ENCODE results near the gene PPDPF. TPM values are rescaled to one million over a fixed set of nuclear protein-coding genes. Genes with fewer than 3 reads are reported as not detected.
A peak's percentile ranks its signal among the peaks of the same experiment; 100 is the strongest.
"Not testable (repeated sequence)": the region's sequence is repeated elsewhere in the genome, so short reads cannot be mapped to it uniquely, and the experiment has no call there.

Gene PPDPF
- 54.2 TPM for total RNA-seq (ENCODE audit: insufficient read depth, low replicate concordance)

- DNase-seq (ENCODE audit: low spot score), result peak; percentile 89
Measured at GRCh38 chr20:63520504-63520933, at the start of gene PPDPF. PPDPF (plus strand) TSS chr20:63520765; CDS start chr20:63521309, 544 bp downstream.

- DNase-seq (ENCODE audit: low spot score), result no peak
Measured at GRCh38 chr20:63471002-63471716, 49.4 kb upstream of the PPDPF start.

- no peak for DNase-seq (ENCODE audit: low spot score)
Measured at GRCh38 chr20:63471717-63471980, 48.9 kb upstream of the PPDPF start.

GRCh38 chr20:63471981-63472831, 48.4 kb upstream of the PPDPF start, which contains the start of gene KCNQ2:
KCNQ2 (minus strand) TSS chr20:63472655; CDS start chr20:63472463, 192 bp downstream.
- no peak for DNase-seq (ENCODE audit: low spot score)

GRCh38 chr20:63472862-63473390, 47.6 kb upstream of the PPDPF start:
- no peak for DNase-seq (ENCODE audit: low spot score)

- DNase-seq (ENCODE audit: low spot score), result no peak
Measured at GRCh38 chr20:63473555-63474449, 46.8 kb upstream of the PPDPF start.

- peak; percentile 35 for DNase-seq (ENCODE audit: low spot score)
Measured at GRCh38 chr20:63475209-63475608, 45.4 kb upstream of the PPDPF start.

GRCh38 chr20:63477061-63477616, 43.4 kb upstream of the PPDPF start:
- DNase-seq (ENCODE audit: low spot score), result no peak

GRCh38 chr20:63477944-63478343, 42.6 kb upstream of the PPDPF start:
- DNase-seq (ENCODE audit: low spot score), result no peak

- DNase-seq (ENCODE audit: low spot score), result no peak
Measured at GRCh38 chr20:63478346-63479302, 41.9 kb upstream of the PPDPF start.

- DNase-seq (ENCODE audit: low spot score), result not testable (repeated sequence)
Measured at GRCh38 chr20:63479695-63480419, 40.7 kb upstream of the PPDPF start.

GRCh38 chr20:63481503-63481902, 39.1 kb upstream of the PPDPF start:
- DNase-seq (ENCODE audit: low spot score), result no peak

GRCh38 chr20:63482021-63482587, 38.5 kb upstream of the PPDPF start:
- DNase-seq (ENCODE audit: low spot score), result no peak

- DNase-seq (ENCODE audit: low spot score), result no peak
Measured at GRCh38 chr20:63483834-63484233, 36.7 kb upstream of the PPDPF start.

GRCh38 chr20:63484236-63484635, 36.3 kb upstream of the PPDPF start:
- no peak for DNase-seq (ENCODE audit: low spot score)

- no peak for DNase-seq (ENCODE audit: low spot score)
Measured at GRCh38 chr20:63484651-63485403, 35.7 kb upstream of the PPDPF start.

- no peak for DNase-seq (ENCODE audit: low spot score)
Measured at GRCh38 chr20:63486300-63486855, 34.2 kb upstream of the PPDPF start.

Data from umbilical cord (tissue), 2 donors.